ENCODE measurements around the gene CACNA2D3.
"Not testable (repeated sequence)": the region's sequence is repeated elsewhere in the genome, so short reads cannot be mapped to it uniquely, and the experiment has no call there.

The CACNA2D3 gene

DNA sequence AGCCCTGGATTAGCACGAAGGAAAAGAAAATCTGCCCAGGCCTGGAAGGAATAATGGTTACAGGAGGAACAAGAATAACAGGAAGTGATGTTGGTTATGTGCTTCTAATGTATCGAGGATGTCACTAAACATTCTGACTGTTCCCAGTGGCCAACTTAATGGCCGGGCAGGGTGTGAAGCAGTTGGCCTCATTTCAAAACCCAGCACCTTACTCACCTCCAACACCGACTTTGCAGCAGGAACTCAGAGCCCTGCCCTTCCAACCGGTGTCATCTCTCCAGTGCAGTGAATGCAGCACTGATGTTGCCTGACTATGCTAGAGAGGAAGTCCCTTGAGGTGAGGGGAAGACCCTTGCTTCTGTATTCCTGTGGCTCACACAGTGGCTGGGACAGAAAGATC lies 967.9 kb downstream of the CACNA2D3 start:
- Histone ChIP-seq H3K4me1 (ENCODE audit: control insufficient read depth, insufficient read depth, low read length, poor library complexity, severe bottlenecking) (no peaks in the 10 kb centered on the region), H3K27ac (ENCODE audit: low read depth, low read length, severe bottlenecking) (no peak overlapping the region)
- 74 to 80% methylated on average over 3 to 5 of the region's 5 CpGs for WGBS, 2 experiments (ENCODE audit: insufficient coverage in 2 of 2)

DNA sequence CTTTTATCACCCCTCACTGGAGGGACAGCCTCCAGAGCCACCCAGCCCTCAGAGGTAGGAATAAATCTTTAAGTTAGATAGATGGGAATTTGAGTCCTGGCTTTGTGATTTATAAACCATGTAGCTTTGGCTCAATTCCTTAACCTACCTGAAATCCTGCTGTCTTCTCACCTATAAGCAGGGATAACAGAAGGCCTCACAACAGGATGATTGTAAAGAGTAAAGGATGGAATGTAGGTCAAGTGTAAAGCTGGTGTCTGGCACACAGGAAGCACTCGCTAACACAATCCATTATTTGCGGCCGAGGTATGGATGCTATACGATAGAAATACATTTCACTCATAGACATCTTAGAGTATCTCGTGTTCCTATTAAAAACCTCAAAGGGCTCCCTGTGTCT lies 968.4 kb downstream of the CACNA2D3 start:
- WGBS, 2 experiments (ENCODE audit: insufficient coverage in 2 of 2) = 76 to 79% methylated on average over 4 of the region's 5 CpGs
- no peaks in the 10 kb centered on the region for H3K9me3 ChIP-seq (ENCODE audit: control insufficient read depth, low read length)
- H3K36me3 ChIP-seq (ENCODE audit: control insufficient read depth, insufficient read depth, low read length) = no peaks in the 10 kb centered on the region

More for the DNA sequence above, 967.9 kb downstream of the CACNA2D3 start:
- H3K9me3 ChIP-seq (ENCODE audit: control insufficient read depth, low read length) = no peaks in the 10 kb centered on the region
- no peak overlapping the region for H3K4me3 ChIP-seq (ENCODE audit: extremely low read depth, insufficient read depth, low read length, poor library complexity, severe bottlenecking)
- H3K36me3 ChIP-seq (ENCODE audit: control insufficient read depth, insufficient read depth, low read length) = no peaks in the 10 kb centered on the region

DNA sequence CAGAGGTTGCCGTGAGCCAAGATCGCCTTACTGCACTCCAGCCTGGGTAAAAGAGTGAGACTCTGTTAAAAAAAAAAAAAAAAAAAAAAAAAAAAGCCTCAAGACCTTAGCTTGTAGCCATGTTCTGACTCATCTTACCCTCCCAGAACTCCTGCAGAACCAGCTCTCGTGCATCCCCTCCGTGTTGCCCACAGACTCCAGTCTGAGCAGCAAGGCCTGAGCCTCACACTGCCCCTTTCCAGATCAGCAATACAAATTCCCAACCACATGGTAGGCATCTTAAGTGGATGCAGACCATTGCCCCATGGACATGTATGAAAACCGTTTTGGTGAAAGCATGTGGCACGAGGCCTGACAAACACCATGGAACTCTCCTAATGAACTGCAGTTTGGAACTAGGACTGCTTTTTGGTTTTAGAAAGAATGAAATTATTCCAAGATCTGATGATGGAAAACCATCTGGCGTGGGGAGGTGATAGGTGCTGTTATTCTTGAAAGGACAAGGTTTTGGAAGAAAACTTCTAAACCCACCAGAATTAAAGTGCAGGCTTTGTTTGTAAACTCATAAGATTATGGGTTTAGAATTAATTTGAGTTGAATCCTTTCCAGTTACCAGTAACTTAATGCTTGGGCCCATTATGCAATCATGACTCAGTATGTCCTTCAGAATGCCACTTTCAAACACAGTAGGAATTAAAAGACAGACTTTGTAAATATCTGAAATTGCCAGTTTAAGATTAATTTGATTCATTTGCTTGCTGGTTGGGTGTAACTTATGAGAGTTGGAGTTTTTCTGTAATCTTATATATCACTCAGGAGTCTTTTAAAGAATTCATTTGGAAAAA lies 969.3 kb downstream of the CACNA2D3 start:
- 76 to 92% methylated on average over 5 to 6 of the region's 7 CpGs for WGBS, 2 experiments (ENCODE audit: insufficient coverage in 2 of 2)
- Histone ChIP-seq H3K27ac (ENCODE audit: low read depth, low read length, severe bottlenecking) (no peak overlapping the region), H3K9me3 (ENCODE audit: control insufficient read depth, low read length) (no peaks in the 10 kb centered on the region), H3K4me1 (ENCODE audit: control insufficient read depth, insufficient read depth, low read length, poor library complexity, severe bottlenecking) (no peaks in the 10 kb centered on the region), H3K36me3 (ENCODE audit: control insufficient read depth, insufficient read depth, low read length) (no peaks in the 10 kb centered on the region), H3K4me3 (ENCODE audit: extremely low read depth, insufficient read depth, low read length, poor library complexity, severe bottlenecking) (no peak overlapping the region)

More for the DNA sequence above, 968.4 kb downstream of the CACNA2D3 start:
- H3K27ac ChIP-seq (ENCODE audit: low read depth, low read length, severe bottlenecking) = no peak overlapping the region
- no peak overlapping the region for H3K4me3 ChIP-seq (ENCODE audit: extremely low read depth, insufficient read depth, low read length, poor library complexity, severe bottlenecking)
- H3K4me1 ChIP-seq (ENCODE audit: control insufficient read depth, insufficient read depth, low read length, poor library complexity, severe bottlenecking) = no peaks in the 10 kb centered on the region

DNA sequence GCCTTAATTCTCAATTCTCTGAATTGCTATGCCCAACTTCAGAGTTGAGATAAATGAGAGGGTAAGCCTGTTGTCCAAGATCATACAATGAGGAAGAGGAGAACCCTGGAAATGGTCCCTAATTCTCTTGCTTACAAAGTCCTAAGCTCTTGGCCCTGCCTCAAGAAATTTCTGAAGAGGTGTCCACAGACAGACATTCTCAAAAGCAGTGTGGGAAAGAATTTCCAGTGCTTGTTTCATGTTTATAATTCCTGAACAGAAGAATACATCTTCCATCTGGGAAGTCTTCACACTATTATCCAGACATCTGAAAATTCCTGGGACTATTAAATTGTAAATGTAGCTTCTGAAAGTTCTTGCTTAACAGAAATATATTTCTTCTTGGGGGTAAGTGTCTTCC lies 972.3 kb downstream of the CACNA2D3 start:
- Histone ChIP-seq H3K36me3 (ENCODE audit: control insufficient read depth, insufficient read depth, low read length) (no peaks in the 10 kb centered on the region), H3K27ac (ENCODE audit: low read depth, low read length, severe bottlenecking) (no peak overlapping the region), H3K4me3 (ENCODE audit: extremely low read depth, insufficient read depth, low read length, poor library complexity, severe bottlenecking) (no peak overlapping the region), H3K9me3 (ENCODE audit: control insufficient read depth, low read length) (no peaks in the 10 kb centered on the region), H3K4me1 (ENCODE audit: control insufficient read depth, insufficient read depth, low read length, poor library complexity, severe bottlenecking) (no peaks in the 10 kb centered on the region)

DNA sequence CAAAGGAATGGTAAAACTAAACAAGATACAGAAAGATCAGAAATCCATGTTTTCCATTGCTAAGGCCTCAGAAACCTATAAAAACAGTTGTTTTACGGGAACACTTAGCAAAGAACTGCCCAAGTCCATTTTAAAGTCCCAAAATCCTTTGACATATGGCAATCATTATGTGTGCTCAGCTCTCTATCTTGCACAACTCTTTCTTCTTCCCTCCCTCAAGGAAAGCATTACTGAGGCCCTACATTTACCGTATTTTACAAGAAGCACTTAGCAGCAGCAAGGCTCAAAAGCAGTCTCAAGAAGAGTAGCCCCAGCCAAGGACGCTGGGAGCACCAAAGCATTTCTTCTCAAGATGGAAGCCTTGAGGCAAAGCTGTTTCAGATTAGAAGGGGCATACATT lies 975.1 kb downstream of the CACNA2D3 start:
- WGBS, 2 experiments (ENCODE audit: insufficient coverage in 2 of 2) = 82 to 86% methylated on average over 3 of the region's 3 CpGs
- H3K4me1 ChIP-seq (ENCODE audit: control insufficient read depth, insufficient read depth, low read length, poor library complexity, severe bottlenecking) = no peaks in the 10 kb centered on the region
- no peaks in the 10 kb centered on the region for H3K36me3 ChIP-seq (ENCODE audit: control insufficient read depth, insufficient read depth, low read length)
- H3K9me3 ChIP-seq (ENCODE audit: control insufficient read depth, low read length) = no peaks in the 10 kb centered on the region
- H3K4me3 ChIP-seq (ENCODE audit: extremely low read depth, insufficient read depth, low read length, poor library complexity, severe bottlenecking) = no peak overlapping the region
- H3K27ac ChIP-seq (ENCODE audit: low read depth, low read length, severe bottlenecking) = no peak overlapping the region

DNA sequence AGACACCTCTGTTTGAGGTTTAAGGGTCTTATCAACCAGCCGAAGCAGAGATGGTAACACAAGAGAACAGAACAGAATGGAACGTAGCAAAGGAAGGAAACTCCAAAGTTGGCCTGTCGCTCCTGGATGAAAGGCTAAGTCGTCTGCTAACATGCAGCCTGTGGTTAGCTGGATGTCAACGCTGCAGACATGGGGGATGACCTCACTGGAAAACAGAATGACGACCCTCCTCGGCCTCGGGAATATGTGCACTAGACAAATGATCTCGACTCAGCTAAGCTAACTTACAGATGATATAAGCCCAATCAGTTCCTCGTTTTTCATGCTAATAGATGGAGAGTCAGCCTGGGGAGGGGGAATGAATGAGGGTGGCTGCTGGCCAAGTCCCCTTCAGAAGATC lies 983.3 kb downstream of the CACNA2D3 start:
- Histone ChIP-seq H3K27ac (ENCODE audit: low read depth, low read length, severe bottlenecking) (no peak overlapping the region), H3K36me3 (ENCODE audit: control insufficient read depth, insufficient read depth, low read length) (no peaks in the 10 kb centered on the region), H3K4me1 (ENCODE audit: control insufficient read depth, insufficient read depth, low read length, poor library complexity, severe bottlenecking) (no peaks in the 10 kb centered on the region), H3K9me3 (ENCODE audit: control insufficient read depth, low read length) (no peaks in the 10 kb centered on the region), H3K4me3 (ENCODE audit: extremely low read depth, insufficient read depth, low read length, poor library complexity, severe bottlenecking) (no peak overlapping the region)
- 91 to 94% methylated on average over 8 to 10 of the region's 10 CpGs for WGBS, 2 experiments (ENCODE audit: insufficient coverage in 2 of 2)

DNA sequence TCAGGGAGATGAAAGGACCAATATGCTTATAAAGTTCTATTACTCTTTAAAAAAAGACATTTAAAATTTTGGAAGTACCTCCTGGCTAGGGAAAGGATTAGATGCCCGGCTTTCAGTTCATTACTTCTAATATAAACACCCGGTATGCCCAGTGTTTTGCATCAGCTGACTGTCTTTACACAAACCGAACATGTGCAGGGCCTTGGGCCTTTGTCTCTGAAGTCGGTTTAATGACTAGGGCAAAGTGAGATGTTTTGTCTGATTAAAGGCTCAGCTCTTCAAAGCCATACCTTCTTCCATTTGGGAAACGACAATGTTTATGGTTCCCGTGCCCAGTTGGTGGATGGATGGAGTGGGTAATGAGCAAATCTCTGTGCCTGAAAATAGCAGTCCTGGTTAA lies 984.8 kb downstream of the CACNA2D3 start:
- Histone ChIP-seq H3K27ac (ENCODE audit: low read depth, low read length, severe bottlenecking) (no peak overlapping the region), H3K36me3 (ENCODE audit: control insufficient read depth, insufficient read depth, low read length) (no peaks in the 10 kb centered on the region), H3K4me1 (ENCODE audit: control insufficient read depth, insufficient read depth, low read length, poor library complexity, severe bottlenecking) (no peaks in the 10 kb centered on the region), H3K4me3 (ENCODE audit: extremely low read depth, insufficient read depth, low read length, poor library complexity, severe bottlenecking) (no peak overlapping the region), H3K9me3 (ENCODE audit: control insufficient read depth, low read length) (no peaks in the 10 kb centered on the region)
- WGBS, 2 experiments (ENCODE audit: insufficient coverage in 2 of 2) = 33 to 67% methylated on average over 1 to 4 of the region's 6 CpGs

DNA sequence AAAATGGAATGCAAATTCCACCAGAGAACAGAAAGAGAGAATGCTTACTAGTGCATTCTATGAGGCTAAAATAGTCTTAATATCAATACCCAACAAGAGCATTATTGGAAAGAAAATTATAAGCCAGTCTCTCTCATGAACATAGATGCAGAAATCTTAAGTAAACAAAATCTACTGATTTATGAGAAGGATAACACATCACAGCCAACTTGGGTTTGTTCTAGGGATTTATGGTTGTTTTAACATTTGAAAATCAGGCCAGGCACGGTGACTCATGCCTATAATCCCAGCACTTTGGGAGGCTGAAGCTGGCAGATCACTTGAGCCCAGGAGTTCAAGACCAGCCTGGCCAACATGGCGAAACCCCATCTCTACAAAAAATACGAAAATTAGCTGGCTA lies 989.6 kb downstream of the CACNA2D3 start:
- 87% methylated on average over 2 to 3 of the region's 3 CpGs for WGBS, 2 experiments (ENCODE audit: insufficient coverage in 2 of 2)
- H3K36me3 ChIP-seq (ENCODE audit: control insufficient read depth, insufficient read depth, low read length); H3K9me3 ChIP-seq (ENCODE audit: control insufficient read depth, low read length); H3K4me1 ChIP-seq (ENCODE audit: control insufficient read depth, insufficient read depth, low read length, poor library complexity, severe bottlenecking); H3K4me3 ChIP-seq (ENCODE audit: extremely low read depth, insufficient read depth, low read length, poor library complexity, severe bottlenecking); H3K27ac ChIP-seq (ENCODE audit: low read depth, low read length, severe bottlenecking): not testable (repeated sequence)

DNA sequence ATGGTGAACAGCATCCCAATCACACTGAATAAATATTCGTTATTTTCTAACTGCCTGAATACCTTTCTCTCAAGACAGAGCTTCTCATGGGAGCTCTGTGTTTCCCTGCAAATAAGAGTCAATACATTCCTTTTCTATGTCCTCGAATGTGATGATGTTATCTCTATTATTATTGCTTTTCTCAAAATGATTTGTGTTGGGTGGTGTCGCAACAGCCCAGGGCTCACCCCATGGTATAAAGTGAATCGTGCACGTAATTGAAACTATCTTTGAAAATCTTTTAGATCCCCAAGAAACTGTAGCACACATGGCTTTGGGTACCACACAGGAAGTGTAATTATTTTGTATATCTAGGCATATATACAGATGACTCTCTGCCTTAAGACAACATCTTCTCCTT lies 996.1 kb downstream of the CACNA2D3 start:
- WGBS, 2 experiments (ENCODE audit: insufficient coverage in 2 of 2) = 91% methylated on average over 1 of the region's 5 CpGs; no CpG with 5 or more reads in 1 of the 2 experiments
- H3K36me3 ChIP-seq (ENCODE audit: control insufficient read depth, insufficient read depth, low read length) = no peaks in the 10 kb centered on the region
- no peak overlapping the region for H3K4me3 ChIP-seq (ENCODE audit: extremely low read depth, insufficient read depth, low read length, poor library complexity, severe bottlenecking)
- H3K9me3 ChIP-seq (ENCODE audit: control insufficient read depth, low read length) = no peaks in the 10 kb centered on the region
- no peak overlapping the region for H3K27ac ChIP-seq (ENCODE audit: low read depth, low read length, severe bottlenecking)
- H3K4me1 ChIP-seq (ENCODE audit: control insufficient read depth, insufficient read depth, low read length, poor library complexity, severe bottlenecking) = no peaks in the 10 kb centered on the region

DNA sequence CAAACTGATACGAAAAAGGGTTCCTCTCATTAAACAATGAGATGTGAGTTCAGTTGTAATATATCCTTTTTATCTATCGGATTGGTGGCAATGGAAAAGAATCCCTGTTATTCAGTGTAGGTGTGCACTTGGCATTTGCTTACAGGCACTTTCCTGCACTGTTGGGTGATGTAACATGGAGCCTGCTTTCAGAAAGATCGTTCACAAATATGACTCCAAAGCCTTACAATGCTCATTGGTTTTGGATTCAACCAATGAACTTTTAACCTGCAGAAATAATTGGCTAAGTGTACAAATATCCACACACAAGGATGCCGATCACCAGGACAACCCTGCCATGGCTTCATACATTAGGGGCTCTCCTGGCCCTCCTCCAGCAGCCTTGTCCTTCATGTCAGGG lies 996.9 kb downstream of the CACNA2D3 start:
- WGBS, 2 experiments (ENCODE audit: insufficient coverage in 2 of 2) = 86 to 93% methylated on average over 3 of the region's 4 CpGs
- Histone ChIP-seq H3K9me3 (ENCODE audit: control insufficient read depth, low read length) (no peaks in the 10 kb centered on the region), H3K36me3 (ENCODE audit: control insufficient read depth, insufficient read depth, low read length) (no peaks in the 10 kb centered on the region), H3K4me3 (ENCODE audit: extremely low read depth, insufficient read depth, low read length, poor library complexity, severe bottlenecking) (no peak overlapping the region), H3K4me1 (ENCODE audit: control insufficient read depth, insufficient read depth, low read length, poor library complexity, severe bottlenecking) (no peaks in the 10 kb centered on the region), H3K27ac (ENCODE audit: low read depth, low read length, severe bottlenecking) (no peak overlapping the region)

DNA sequence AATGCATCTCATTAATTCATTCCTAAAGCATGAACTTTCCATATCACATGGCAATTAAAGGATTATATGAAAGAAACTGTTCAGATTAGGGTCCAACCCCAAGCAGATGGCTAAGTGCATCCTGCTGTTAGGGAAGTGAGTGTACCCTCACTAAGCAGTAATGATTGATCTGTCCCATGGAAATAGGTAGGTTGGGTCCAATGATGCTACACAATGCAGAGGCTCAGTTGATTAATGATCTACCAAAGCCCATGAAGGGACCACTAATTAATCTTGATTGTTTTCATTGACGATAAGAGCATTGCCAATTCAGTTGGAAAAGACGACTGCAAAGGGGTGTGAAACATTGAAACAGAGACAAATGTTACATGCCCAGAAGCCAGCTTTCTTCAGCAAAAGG lies 1000.0 kb downstream of the CACNA2D3 start:
- H3K27ac ChIP-seq (ENCODE audit: low read depth, low read length, severe bottlenecking) = no peak overlapping the region
- no peaks in the 10 kb centered on the region for H3K4me1 ChIP-seq (ENCODE audit: control insufficient read depth, insufficient read depth, low read length, poor library complexity, severe bottlenecking)
- H3K9me3 ChIP-seq (ENCODE audit: control insufficient read depth, low read length) = no peaks in the 10 kb centered on the region
- 83 to 100% methylated on average over 1 to 2 of the region's 2 CpGs for WGBS, 2 experiments (ENCODE audit: insufficient coverage in 2 of 2)
- no peak overlapping the region for H3K4me3 ChIP-seq (ENCODE audit: extremely low read depth, insufficient read depth, low read length, poor library complexity, severe bottlenecking)
- H3K36me3 ChIP-seq (ENCODE audit: control insufficient read depth, insufficient read depth, low read length) = no peaks in the 10 kb centered on the region

All from mesodermal cell (in vitro differentiated cells).